ENCODE data around the gene SVIL.

SVIL gene

DNA sequence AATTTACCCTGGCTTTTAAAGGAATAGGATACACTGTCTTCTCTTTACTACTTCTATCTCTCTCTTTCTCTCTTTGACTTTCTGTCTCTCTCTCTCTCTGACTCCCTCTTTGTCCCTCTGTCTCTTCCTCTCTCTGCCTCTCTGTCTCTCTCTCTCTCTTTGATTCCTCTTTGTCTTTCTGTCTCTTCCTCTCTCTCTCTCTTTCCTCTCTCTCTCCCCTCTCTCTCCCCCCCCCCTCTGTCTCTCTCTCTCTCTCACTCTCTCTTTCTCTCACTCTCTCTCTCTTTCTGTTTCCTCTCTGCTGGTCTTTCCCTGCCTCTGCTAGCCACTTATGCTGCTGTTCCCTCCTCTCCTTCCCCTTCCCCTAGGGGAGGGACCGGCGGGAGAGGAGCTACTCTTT, 196.9 kb downstream of the SVIL start:
- H3K14ac ChIP-seq (ENCODE audit: low read length), result no peak overlapping the region
- H3K23ac ChIP-seq (ENCODE audit: low read length), result no peak overlapping the region
- H3K4me1 ChIP-seq (ENCODE audit: control insufficient read depth in 1 of 2, insufficient read depth in 2 of 2, low read length in 2 of 2), result no peaks in the 10 kb centered on the region
- H3K36me3 ChIP-seq (ENCODE audit: control insufficient read depth in 1 of 2, insufficient read depth in 2 of 2, low read length in 2 of 2), result no peaks in the 10 kb centered on the region
- H2BK12ac ChIP-seq (ENCODE audit: low read length), result no peak overlapping the region
- no peak overlapping the region for H2BK120ac ChIP-seq (ENCODE audit: insufficient read depth, low read length, poor library complexity)
- no peaks in the 10 kb centered on the region for H3K79me1 ChIP-seq (ENCODE audit: low read length)
- no peak overlapping the region for H3K27ac ChIP-seq (ENCODE audit: low read depth, low read length)
- no peak overlapping the region for H4K8ac ChIP-seq (ENCODE audit: low read depth, low read length)
- H3K4me3 ChIP-seq (ENCODE audit: low read depth, low read length), result no peak overlapping the region
- no peak overlapping the region for H2AFZ ChIP-seq (ENCODE audit: insufficient read depth, low read length, poor library complexity)
- no peak overlapping the region for H2BK5ac ChIP-seq (ENCODE audit: low read depth, low read length, poor library complexity)
- H3K9ac ChIP-seq (ENCODE audit: low read length), result no peak overlapping the region
- no peak overlapping the region for H2AK5ac ChIP-seq (ENCODE audit: low read length)
- no peak overlapping the region for H3K4ac ChIP-seq (ENCODE audit: low read depth, low read length)
- no CpG with 5 or more reads among the region's 2 CpGs for WGBS (ENCODE audit: extremely low coverage, insufficient coverage, insufficient read length)
- peaks cover 5% of the 10 kb centered on the region for H3K9me3 ChIP-seq (ENCODE audit: insufficient read depth, low read depth, low read length)
- H3K27me3 ChIP-seq (ENCODE audit: insufficient read depth, low read length), result no peaks in the 10 kb centered on the region
- no peak for DNase-seq
- no peaks in the 10 kb centered on the region for H3K79me2 ChIP-seq (ENCODE audit: control insufficient read depth, insufficient read depth, low read length, poor library complexity)
- H3K4me2 ChIP-seq (ENCODE audit: low read length), result no peak overlapping the region
- no peak overlapping the region for H4K12ac ChIP-seq (ENCODE audit: low read depth, low read length)
- H3K18ac ChIP-seq (ENCODE audit: low read length), result no peak overlapping the region
- H4K91ac ChIP-seq (ENCODE audit: low read depth, low read length), result no peak overlapping the region

DNA sequence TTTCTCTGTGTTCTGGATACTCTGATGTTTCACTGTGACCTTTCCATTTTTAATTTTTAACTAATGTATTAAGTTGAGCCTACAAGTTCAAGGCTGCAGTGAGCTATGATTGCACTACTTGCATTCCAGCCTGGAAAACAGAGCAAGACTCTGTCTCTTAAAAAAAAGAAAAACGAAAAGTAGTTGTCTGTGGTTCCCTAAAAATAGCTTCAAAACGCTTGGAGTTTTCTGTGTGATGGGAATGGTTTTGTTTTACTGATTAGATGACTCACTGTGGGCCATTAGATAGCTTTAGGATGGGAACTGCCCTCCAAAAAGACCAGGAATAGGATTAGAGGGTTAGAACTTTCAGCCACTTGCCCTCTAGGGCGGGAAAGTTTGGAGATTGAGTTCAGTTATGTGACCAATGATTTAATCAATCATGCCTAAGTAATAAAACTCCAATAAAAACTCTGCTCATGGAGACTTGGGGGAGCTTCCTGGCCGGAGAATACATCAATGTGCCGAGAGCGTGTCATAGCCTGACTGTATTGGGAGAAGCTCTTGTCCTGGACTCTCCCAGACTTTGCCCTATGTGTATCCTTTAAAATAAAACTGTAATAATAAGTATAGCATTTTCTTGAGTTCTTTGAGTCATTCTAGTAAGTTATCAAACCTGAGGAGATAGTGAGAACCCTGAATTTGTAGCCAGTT, 198.8 kb downstream of the SVIL start:
- Histone ChIP-seq H2BK120ac (ENCODE audit: insufficient read depth, low read length, poor library complexity) (no peak overlapping the region), H4K12ac (ENCODE audit: low read depth, low read length) (no peak overlapping the region), H3K4me2 (ENCODE audit: low read length) (no peak overlapping the region), H3K79me2 (ENCODE audit: control insufficient read depth, insufficient read depth, low read length, poor library complexity) (no peaks in the 10 kb centered on the region), H3K14ac (ENCODE audit: low read length) (no peak overlapping the region), H2BK5ac (ENCODE audit: low read depth, low read length, poor library complexity) (no peak overlapping the region), H3K4me3 (ENCODE audit: low read depth, low read length) (no peak overlapping the region), H2AFZ (ENCODE audit: insufficient read depth, low read length, poor library complexity) (no peak overlapping the region), H2AK5ac (ENCODE audit: low read length) (no peak overlapping the region), H3K4ac (ENCODE audit: low read depth, low read length) (no peak overlapping the region), H3K36me3 (ENCODE audit: control insufficient read depth in 1 of 2, insufficient read depth in 2 of 2, low read length in 2 of 2) (no peaks in the 10 kb centered on the region), H3K18ac (ENCODE audit: low read length) (no peak overlapping the region), H3K27me3 (ENCODE audit: insufficient read depth, low read length) (no peaks in the 10 kb centered on the region), H3K9ac (ENCODE audit: low read length) (no peak overlapping the region), H3K79me1 (ENCODE audit: low read length) (no peaks in the 10 kb centered on the region), H3K23ac (ENCODE audit: low read length) (no peak overlapping the region), H4K91ac (ENCODE audit: low read depth, low read length) (no peak overlapping the region), H3K9me3 (ENCODE audit: insufficient read depth, low read depth, low read length) (peaks cover 5% of the 10 kb centered on the region), H2BK12ac (ENCODE audit: low read length) (no peak overlapping the region), H4K8ac (ENCODE audit: low read depth, low read length) (no peak overlapping the region), H3K4me1 (ENCODE audit: control insufficient read depth in 1 of 2, insufficient read depth in 2 of 2, low read length in 2 of 2) (no peaks in the 10 kb centered on the region), H3K27ac (ENCODE audit: low read depth, low read length) (no peak overlapping the region)
- no CpG with 5 or more reads among the region's 6 CpGs for WGBS (ENCODE audit: extremely low coverage, insufficient coverage, insufficient read length)
- DNase-seq, result no peak

DNA sequence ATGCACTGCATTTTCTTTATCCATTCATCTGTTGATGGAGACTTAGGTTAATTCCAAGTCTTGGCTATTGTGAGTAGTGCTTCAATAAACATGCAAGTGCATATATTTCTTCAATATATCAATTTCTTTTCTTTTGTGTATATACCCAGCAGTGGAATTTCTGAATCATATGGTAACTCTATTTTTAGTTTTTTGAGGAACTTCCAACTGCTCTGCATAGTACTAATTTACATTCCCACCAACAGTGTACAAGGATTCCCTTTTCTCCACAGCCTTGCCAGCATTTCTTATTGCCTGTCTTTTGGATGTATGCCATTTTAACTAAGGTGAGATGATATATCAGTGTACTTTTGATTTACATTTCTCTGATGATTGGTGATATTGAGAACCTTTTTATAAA, 200.7 kb downstream of the SVIL start:
- Histone ChIP-seq H4K12ac (ENCODE audit: low read depth, low read length) (no peak overlapping the region), H3K23ac (ENCODE audit: low read length) (no peak overlapping the region), H3K9me3 (ENCODE audit: insufficient read depth, low read depth, low read length) (peaks cover 5% of the 10 kb centered on the region), H3K18ac (ENCODE audit: low read length) (no peak overlapping the region), H3K27me3 (ENCODE audit: insufficient read depth, low read length) (no peaks in the 10 kb centered on the region), H2BK12ac (ENCODE audit: low read length) (no peak overlapping the region), H3K9ac (ENCODE audit: low read length) (no peak overlapping the region), H3K4me3 (ENCODE audit: low read depth, low read length) (no peak overlapping the region), H3K4ac (ENCODE audit: low read depth, low read length) (no peak overlapping the region), H3K27ac (ENCODE audit: low read depth, low read length) (no peak overlapping the region), H2BK120ac (ENCODE audit: insufficient read depth, low read length, poor library complexity) (no peak overlapping the region), H2AFZ (ENCODE audit: insufficient read depth, low read length, poor library complexity) (no peak overlapping the region), H3K14ac (ENCODE audit: low read length) (no peak overlapping the region), H3K4me1 (ENCODE audit: control insufficient read depth in 1 of 2, insufficient read depth in 2 of 2, low read length in 2 of 2) (no peaks in the 10 kb centered on the region), H3K79me1 (ENCODE audit: low read length) (no peaks in the 10 kb centered on the region), H4K91ac (ENCODE audit: low read depth, low read length) (no peak overlapping the region), H2AK5ac (ENCODE audit: low read length) (no peak overlapping the region), H4K8ac (ENCODE audit: low read depth, low read length) (no peak overlapping the region), H2BK5ac (ENCODE audit: low read depth, low read length, poor library complexity) (no peak overlapping the region), H3K4me2 (ENCODE audit: low read length) (no peak overlapping the region), H3K36me3 (ENCODE audit: control insufficient read depth in 1 of 2, insufficient read depth in 2 of 2, low read length in 2 of 2) (no peaks in the 10 kb centered on the region), H3K79me2 (ENCODE audit: control insufficient read depth, insufficient read depth, low read length, poor library complexity) (no peaks in the 10 kb centered on the region)
- DNase-seq, result no peak

DNA sequence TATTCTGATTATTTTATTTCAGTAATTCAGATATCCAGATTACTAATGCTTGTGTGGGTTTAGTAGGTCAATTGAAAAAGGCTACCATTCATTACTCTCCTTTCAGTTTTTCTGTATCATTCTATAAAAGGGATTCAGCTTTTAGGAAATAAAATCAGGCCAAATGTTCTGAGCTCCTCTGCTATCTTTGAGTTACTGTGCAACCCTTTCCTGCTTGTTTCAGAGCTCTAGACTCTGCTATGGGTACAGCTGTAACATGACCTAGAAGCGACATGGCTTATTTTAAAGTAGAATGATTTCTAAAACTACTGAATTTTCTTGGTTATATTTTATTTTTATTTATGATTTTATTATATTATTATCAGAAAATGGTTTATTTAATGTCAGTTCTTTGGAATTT, 203.1 kb downstream of the SVIL start:
- Histone ChIP-seq H2BK5ac (ENCODE audit: low read depth, low read length, poor library complexity) (no peak overlapping the region), H4K91ac (ENCODE audit: low read depth, low read length) (no peak overlapping the region), H3K4me2 (ENCODE audit: low read length) (no peak overlapping the region), H3K4me3 (ENCODE audit: low read depth, low read length) (no peak overlapping the region), H2BK12ac (ENCODE audit: low read length) (no peak overlapping the region), H3K4me1 (ENCODE audit: control insufficient read depth in 1 of 2, insufficient read depth in 2 of 2, low read length in 2 of 2) (no peaks in the 10 kb centered on the region), H3K23ac (ENCODE audit: low read length) (no peak overlapping the region), H3K79me2 (ENCODE audit: control insufficient read depth, insufficient read depth, low read length, poor library complexity) (no peaks in the 10 kb centered on the region), H3K79me1 (ENCODE audit: low read length) (no peaks in the 10 kb centered on the region), H3K9me3 (ENCODE audit: insufficient read depth, low read depth, low read length) (no peaks in the 10 kb centered on the region), H3K27ac (ENCODE audit: low read depth, low read length) (no peak overlapping the region), H2BK120ac (ENCODE audit: insufficient read depth, low read length, poor library complexity) (no peak overlapping the region), H3K14ac (ENCODE audit: low read length) (no peak overlapping the region), H4K8ac (ENCODE audit: low read depth, low read length) (no peak overlapping the region), H3K4ac (ENCODE audit: low read depth, low read length) (no peak overlapping the region), H3K9ac (ENCODE audit: low read length) (no peak overlapping the region), H3K27me3 (ENCODE audit: insufficient read depth, low read length) (no peaks in the 10 kb centered on the region), H3K18ac (ENCODE audit: low read length) (no peak overlapping the region), H3K36me3 (ENCODE audit: control insufficient read depth in 1 of 2, insufficient read depth in 2 of 2, low read length in 2 of 2) (no peaks in the 10 kb centered on the region), H2AFZ (ENCODE audit: insufficient read depth, low read length, poor library complexity) (no peak overlapping the region), H4K12ac (ENCODE audit: low read depth, low read length) (no peak overlapping the region), H2AK5ac (ENCODE audit: low read length) (no peak overlapping the region)
- no peak for DNase-seq
- WGBS (ENCODE audit: extremely low coverage, insufficient coverage, insufficient read length), result no CpG with 5 or more reads among the region's 1 CpG

Measured in trophoblast cell (in vitro differentiated cells and primary cell).